Keratinocyte (primary cell): ENCODE data around the gene DYNC1I1. TPM values are rescaled to one million over a fixed set of nuclear protein-coding genes. Genes with fewer than 3 reads are reported as not detected.

ENCODE experiments used
- DNase-seq: peaks from one replicate; pipeline ENCODE4 v3.0.0-alpha.2; 2011; ENCODE audit warnings: low read depth, missing footprints, low spot score
- FAIRE-seq: peaks from 2 replicates; lab custom pipeline; 2011; peaks lifted over from hg19 to GRCh38; lab: Jason Lieb, UNC
- H2AFZ ChIP-seq: 2 replicates; pipeline ENCODE4 v1.6.0; 2012; ENCODE audit warnings: low read length, control low read depth, inconsistent platforms; ENCODE audit not compliant: control insufficient read depth
- H3K27ac ChIP-seq: 2 replicates; pipeline ENCODE4 v1.5.1; 2011; ENCODE audit warnings: low read length; ENCODE audit not compliant: control insufficient read depth, insufficient read depth
- H3K27me3 ChIP-seq: 3 replicates; pipeline ENCODE4 v1.6.0; 2011; ENCODE audit warnings: low read length; ENCODE audit not compliant: control insufficient read depth, insufficient read depth; ENCODE audit errors: extremely low read depth
- H3K36me3 ChIP-seq, 2 experiments: 2 replicates in 1 of 2; 3 replicates in 1 of 2; pipeline ENCODE4 v1.5.1; 2011; ENCODE audit warnings: low read length in 2 of 2, mild to moderate bottlenecking in 1 of 2; ENCODE audit not compliant: control insufficient read depth in 2 of 2, insufficient read depth in 2 of 2; ENCODE audit errors: extremely low read depth in 1 of 2
- H3K4me1 ChIP-seq: 3 replicates; pipeline ENCODE4 v1.5.1; 2011; ENCODE audit warnings: low read length; ENCODE audit not compliant: control insufficient read depth, insufficient read depth; ENCODE audit errors: extremely low read depth
- H3K4me2 ChIP-seq: 3 replicates; pipeline ENCODE4 v1.6.0; 2011; ENCODE audit warnings: low read depth, low read length; ENCODE audit not compliant: control insufficient read depth, insufficient read depth; ENCODE audit errors: extremely low read depth
- H3K4me3 ChIP-seq, 3 experiments: fragments of 200-600 bp in 1 of 3; sonication (generic) in 1 of 3; 2 replicates in 2 of 3; 3 replicates in 1 of 3; pipeline ENCODE4 v1.5.1; 2011 to 2016; ENCODE audit warnings: low read length in 3 of 3, mild to moderate bottlenecking in 3 of 3, control low read depth in 2 of 3, inconsistent platforms in 1 of 3, low read depth in 1 of 3, mixed read lengths in 1 of 3, mixed run types in 1 of 3, moderate library complexity in 1 of 3; ENCODE audit not compliant: control insufficient read depth in 2 of 3, insufficient read depth in 2 of 3; ENCODE audit errors: extremely low read depth in 1 of 3
- H3K79me2 ChIP-seq: 2 replicates; pipeline ENCODE4 v1.6.0; 2012; ENCODE audit warnings: low read length; ENCODE audit not compliant: control insufficient read depth, insufficient read depth
- H3K9ac ChIP-seq: 3 replicates; pipeline ENCODE4 v1.6.0; 2011; ENCODE audit warnings: low read length; ENCODE audit not compliant: control insufficient read depth, insufficient read depth; ENCODE audit errors: extremely low read depth
- H3K9me1 ChIP-seq: 3 replicates; pipeline ENCODE4 v1.6.0; 2011; ENCODE audit warnings: low read length; ENCODE audit not compliant: control insufficient read depth, insufficient read depth; ENCODE audit errors: extremely low read depth
- H3K9me3 ChIP-seq: 2 replicates; pipeline ENCODE4 v1.5.1; 2012; ENCODE audit warnings: low read depth, low read length; ENCODE audit not compliant: control insufficient read depth
- H4K20me1 ChIP-seq: 3 replicates; pipeline ENCODE4 v1.6.0; 2011; ENCODE audit warnings: low read length; ENCODE audit not compliant: control insufficient read depth, insufficient read depth; ENCODE audit errors: extremely low read depth
- CTCF ChIP-seq, 3 experiments: IDR thresholded peaks in 1 of 3; conservative IDR thresholded peaks in 1 of 3; optimal IDR thresholded peaks in 1 of 3; 2 replicates in 2 of 3; 3 replicates in 1 of 3; pipeline versions ENCODE3 to v1.5.1; 2011; ENCODE audit warnings: low read length in 3 of 3, mild to moderate bottlenecking in 3 of 3, moderate library complexity in 2 of 3, control low read depth in 1 of 3, inconsistent platforms in 1 of 3; ENCODE audit not compliant: insufficient read depth in 2 of 3; ENCODE audit errors: extremely low read depth in 1 of 3
- EZH2 ChIP-seq: IDR thresholded peaks from one replicate; pipeline ENCODE4 v1.6.1; 2012; ENCODE audit warnings: inconsistent platforms, mild to moderate bottlenecking, low read length, moderate library complexity
- dilution Hi-C: fragments of 300-500 bp; cut with MboI; formaldehyde crosslinking; loops from one replicate; pipeline ENCODE4 v1.7.0; 2020; ENCODE audit warnings: low sequenced_read_pairs; ENCODE audit not compliant: extremely low pct_ligation_motif_present
- polyA plus RNA-seq, 5 experiments: library from polyadenylated mRNA; depleted of rRNA in 3 of 5; stranded (reverse) in 3 of 5; stranded (forward) in 1 of 5; unstranded in 1 of 5; fragments of >200 nt; gene quantifications; 1 replicate in 1 of 5; 2 replicates in 3 of 5; 3 replicates in 1 of 5; pipeline versions ENCODE4 v1.2.1 to v1.2.3, GENCODE V29; 2011 to 2012; ENCODE audit warnings: missing spikeins in 2 of 5, low read depth in 1 of 5, low replicate concordance in 1 of 5

Gene DYNC1I1
- polyA plus RNA-seq, 1 donor (not counting 4 experiments of a cell fraction or from before 2014, with no cell fraction given): 0.10 TPM

GRCh38 chr7:95980167-95980566, 207.8 kb downstream of the DYNC1I1 start:
- Histone ChIP-seq H3K79me2 (no peaks in the 10 kb centered on the region), H3K4me1 (no peaks in the 10 kb centered on the region), H3K36me3 (no peaks in the 10 kb centered on the region), H3K27me3 (no peaks in the 10 kb centered on the region), H3K9me3 (no peaks in the 10 kb centered on the region), H3K4me3 (no peak overlapping the region), H3K4me2 (no peak overlapping the region), H3K27ac (no peak overlapping the region), H3K9ac (no peak overlapping the region), H2AFZ (no peak overlapping the region), H4K20me1 (no peaks in the 10 kb centered on the region), H3K9me1 (no peaks in the 10 kb centered on the region)
- dilution Hi-C loops: no loop called here
- FAIRE-seq: no peak
- DNase-seq: no peak
- no peak for TF ChIP-seq CTCF (optimal IDR thresholded peaks at IDR 0.05 in 1 of 3, IDR thresholded peaks at IDR 0.05 in 1 of 3, conservative IDR thresholded peaks at IDR 0.05 in 1 of 3; ENCODE audit: extremely low read depth in 1 of 3, insufficient read depth in 2 of 3, low read length in 3 of 3)
- no peak for TF ChIP-seq EZH2

- Histone ChIP-seq H3K4me2 (no peak overlapping the region), H3K4me3 (no peak overlapping the region), H3K9me1 (no peaks in the 10 kb centered on the region), H4K20me1 (no peaks in the 10 kb centered on the region), H3K27ac (no peak overlapping the region), H3K4me1 (no peaks in the 10 kb centered on the region), H3K36me3 (no peaks in the 10 kb centered on the region), H3K27me3 (no peaks in the 10 kb centered on the region), H3K79me2 (no peaks in the 10 kb centered on the region), H2AFZ (no peak overlapping the region), H3K9ac (no peak overlapping the region), H3K9me3 (no peaks in the 10 kb centered on the region)
- TF ChIP-seq CTCF (optimal IDR thresholded peaks at IDR 0.05 in 1 of 3, IDR thresholded peaks at IDR 0.05 in 1 of 3, conservative IDR thresholded peaks at IDR 0.05 in 1 of 3; ENCODE audit: extremely low read depth in 1 of 3, insufficient read depth in 2 of 3, low read length in 3 of 3) (no peak), EZH2 (no peak)
- dilution Hi-C loops: no loop called here
- no peak for DNase-seq
- FAIRE-seq: no peak
These were observed 208.4 kb downstream of the DYNC1I1 start for GRCh38 chr7:95980706-95981105.
